KMS-11 (cell line): ENCODE results near the gene GP5.

Experiments used
- H2AFZ ChIP-seq: fragments of 200-600 bp; sonication (generic); 2 replicates; pipeline ENCODE4 v1.6.1; 2016; ENCODE audit warnings: antibody characterized with exemption, mixed run types, low read depth
- H3K27ac ChIP-seq: fragments of 200-600 bp; sonication (generic); 2 replicates; pipeline ENCODE4 v1.6.1; 2016; ENCODE audit warnings: mild to moderate bottlenecking, mixed run types
- H3K27me3 ChIP-seq: fragments of 200-600 bp; sonication (generic); 2 replicates; pipeline ENCODE4 v1.6.1; 2017; ENCODE audit warnings: mild to moderate bottlenecking, low read depth, mixed run types, moderate library complexity; ENCODE audit not compliant: insufficient read depth
- H3K36me3 ChIP-seq: fragments of 200-600 bp; sonication (generic); 2 replicates; pipeline ENCODE4 v1.6.1; 2017; ENCODE audit warnings: mild to moderate bottlenecking, mixed run types; ENCODE audit not compliant: insufficient read depth
- H3K4me1 ChIP-seq: fragments of 200-600 bp; sonication (generic); 2 replicates; pipeline ENCODE4 v1.6.1; 2016; ENCODE audit warnings: mild to moderate bottlenecking, low read depth, mixed run types; ENCODE audit not compliant: poor library complexity, severe bottlenecking
- H3K4me2 ChIP-seq: fragments of 200-600 bp; sonication (generic); 2 replicates; pipeline ENCODE4 v1.7.0; 2016; ENCODE audit warnings: mild to moderate bottlenecking, mixed run types
- H3K4me3 ChIP-seq: fragments of 200-600 bp; sonication (generic); IDR thresholded peaks from 2 replicates; pipeline ENCODE4 v1.6.1; 2017; ENCODE audit warnings: low read depth, low read length, mixed read lengths; ENCODE audit not compliant: insufficient read depth
- H3K79me2 ChIP-seq: fragments of 200-600 bp; sonication (generic); 2 replicates; pipeline ENCODE4 v1.6.1; 2016; ENCODE audit warnings: low read depth, mixed run types; ENCODE audit not compliant: insufficient read depth
- H3K9ac ChIP-seq: fragments of 200-600 bp; sonication (generic); 2 replicates; pipeline ENCODE4 v1.6.1; 2016; ENCODE audit warnings: mild to moderate bottlenecking, mixed run types
- H4K20me1 ChIP-seq: fragments of 200-600 bp; sonication (generic); 2 replicates; pipeline ENCODE4 v1.6.1; 2016; ENCODE audit warnings: mild to moderate bottlenecking, mixed run types; ENCODE audit not compliant: insufficient read depth
- TF ChIP-seq, protein P1 (sequence below): fragments of 200-600 bp; sonication (generic); conservative IDR thresholded peaks from 2 replicates; pipeline ENCODE4 v1.6.1; 2017; ENCODE audit warnings: low read depth, mild to moderate bottlenecking, antibody characterized with exemption, low read length, moderate library complexity, mixed read lengths

Gene GP5

DNA sequence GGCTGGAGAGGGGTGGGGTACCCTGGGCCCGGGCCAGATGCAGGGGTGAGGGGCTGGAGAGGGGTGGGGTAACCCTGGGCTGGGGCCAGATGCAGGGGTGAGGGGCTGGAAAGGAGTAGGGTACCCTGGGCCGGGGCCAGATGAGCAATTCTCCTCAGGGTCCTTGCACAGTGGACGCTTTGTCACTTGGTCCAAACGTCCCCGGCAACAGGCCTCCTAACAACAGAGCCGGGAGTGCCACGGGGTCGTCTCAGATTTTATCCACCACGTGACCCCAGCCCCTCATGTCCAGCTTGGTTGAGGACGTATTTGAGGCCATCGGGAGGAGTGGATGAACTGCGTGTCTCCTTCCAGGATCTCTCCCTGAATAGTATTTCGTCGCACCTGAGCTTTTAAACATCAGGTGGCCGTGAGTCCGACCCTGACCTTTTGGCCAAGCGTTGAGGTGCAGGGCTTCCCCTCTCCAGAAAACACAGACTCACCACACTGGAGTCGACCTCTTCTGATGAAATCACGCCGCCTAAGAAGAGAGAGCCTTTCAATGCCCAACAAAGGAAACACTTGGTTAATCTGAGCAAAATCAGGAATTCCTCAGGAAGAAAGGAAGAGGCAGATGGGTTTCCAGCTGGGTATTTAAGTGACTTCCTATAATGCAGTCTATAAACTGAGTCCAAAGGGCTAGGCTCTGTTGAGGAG, 16.7 kb downstream of the GP5 start:
- Histone ChIP-seq H3K9ac (no peak overlapping the region), H4K20me1 (no peaks in the 10 kb centered on the region), H3K79me2 (no peaks in the 10 kb centered on the region), H3K27me3 (no peaks in the 10 kb centered on the region), H3K4me3 (no peak overlapping the region), H3K4me1 (no peaks in the 10 kb centered on the region), H3K36me3 (no peaks in the 10 kb centered on the region), H2AFZ (no peak overlapping the region), H3K27ac (no peak overlapping the region), H3K4me2 (no peak overlapping the region)
- TF ChIP-seq, protein P1, sequence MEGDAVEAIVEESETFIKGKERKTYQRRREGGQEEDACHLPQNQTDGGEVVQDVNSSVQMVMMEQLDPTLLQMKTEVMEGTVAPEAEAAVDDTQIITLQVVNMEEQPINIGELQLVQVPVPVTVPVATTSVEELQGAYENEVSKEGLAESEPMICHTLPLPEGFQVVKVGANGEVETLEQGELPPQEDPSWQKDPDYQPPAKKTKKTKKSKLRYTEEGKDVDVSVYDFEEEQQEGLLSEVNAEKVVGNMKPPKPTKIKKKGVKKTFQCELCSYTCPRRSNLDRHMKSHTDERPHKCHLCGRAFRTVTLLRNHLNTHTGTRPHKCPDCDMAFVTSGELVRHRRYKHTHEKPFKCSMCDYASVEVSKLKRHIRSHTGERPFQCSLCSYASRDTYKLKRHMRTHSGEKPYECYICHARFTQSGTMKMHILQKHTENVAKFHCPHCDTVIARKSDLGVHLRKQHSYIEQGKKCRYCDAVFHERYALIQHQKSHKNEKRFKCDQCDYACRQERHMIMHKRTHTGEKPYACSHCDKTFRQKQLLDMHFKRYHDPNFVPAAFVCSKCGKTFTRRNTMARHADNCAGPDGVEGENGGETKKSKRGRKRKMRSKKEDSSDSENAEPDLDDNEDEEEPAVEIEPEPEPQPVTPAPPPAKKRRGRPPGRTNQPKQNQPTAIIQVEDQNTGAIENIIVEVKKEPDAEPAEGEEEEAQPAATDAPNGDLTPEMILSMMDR: no peak

DNA sequence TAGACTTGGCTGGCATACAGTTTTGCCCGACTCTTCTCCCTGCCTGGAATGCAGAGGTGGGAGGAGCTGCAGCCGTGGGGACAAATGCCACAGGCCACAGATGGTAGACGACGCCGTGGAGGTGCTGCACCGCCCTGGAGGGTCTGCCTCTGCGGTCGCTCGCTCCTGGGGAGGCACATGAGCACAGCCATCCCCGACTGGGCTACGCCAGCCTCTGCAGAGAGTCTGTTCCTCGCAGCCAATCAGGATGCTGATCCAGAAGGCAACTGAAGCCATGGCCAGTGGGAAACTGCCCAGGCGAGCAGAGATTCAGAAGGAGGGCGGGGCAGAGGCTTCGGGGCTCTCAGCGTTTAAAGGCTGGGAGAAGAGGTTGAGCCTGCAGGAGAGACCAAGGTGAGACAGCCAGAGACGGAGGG, 17.6 kb downstream of the GP5 start:
- no peak overlapping the region for H2AFZ ChIP-seq

DNA sequence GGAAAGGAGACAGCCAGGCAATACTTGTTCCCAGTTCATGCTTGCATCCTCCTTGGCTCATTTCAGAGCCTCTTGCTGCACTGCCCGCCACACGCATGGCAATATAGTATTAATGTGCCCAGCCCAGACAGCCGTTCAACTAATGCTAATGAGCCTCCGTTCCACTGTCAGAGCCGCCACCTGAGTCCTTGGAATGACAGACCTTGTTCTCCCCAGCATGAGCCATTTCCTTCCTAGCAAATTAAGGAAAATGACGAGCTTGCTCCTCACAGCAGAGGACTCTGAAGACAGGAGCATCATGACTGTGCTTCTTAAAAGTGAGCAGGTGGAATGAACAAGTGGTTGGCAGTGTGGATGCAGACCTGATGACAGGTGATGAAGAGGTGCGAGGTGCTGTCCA, 18.7 kb downstream of the GP5 start:
- no peaks in the 10 kb centered on the region for H3K4me1 ChIP-seq

More for the DNA sequence above, 17.6 kb downstream of the GP5 start:
- TF ChIP-seq, protein P1: no peak
- Histone ChIP-seq H4K20me1 (no peaks in the 10 kb centered on the region), H3K4me3 (no peak overlapping the region), H3K79me2 (no peaks in the 10 kb centered on the region), H3K4me2 (no peak overlapping the region), H3K36me3 (no peaks in the 10 kb centered on the region), H3K27ac (no peak overlapping the region), H3K4me1 (no peaks in the 10 kb centered on the region), H3K27me3 (no peaks in the 10 kb centered on the region), H3K9ac (no peak overlapping the region)

DNA sequence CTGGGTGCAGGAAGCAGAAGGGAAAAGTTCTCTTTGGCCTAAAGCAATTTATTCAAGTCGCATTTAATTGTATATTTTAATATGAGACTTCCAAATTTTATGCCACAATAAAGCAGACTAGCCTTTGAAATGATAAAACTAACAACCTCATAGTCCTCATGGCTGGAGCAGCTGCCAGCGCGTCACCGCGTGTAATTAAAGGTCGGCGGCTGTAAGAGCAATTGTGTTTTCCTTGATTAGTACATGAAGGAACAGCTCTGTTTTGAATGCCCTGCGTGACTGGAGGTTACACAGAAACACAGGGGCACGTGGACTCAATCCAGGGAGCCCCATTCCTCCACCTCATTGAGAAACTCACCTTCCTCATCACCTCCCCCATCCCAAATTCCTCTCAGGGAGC, 19.4 kb downstream of the GP5 start:
- no peak overlapping the region for H3K4me3 ChIP-seq
- H3K9ac ChIP-seq: no peak overlapping the region
- no peak overlapping the region for H3K4me2 ChIP-seq
- no peaks in the 10 kb centered on the region for H3K27me3 ChIP-seq
- no peaks in the 10 kb centered on the region for H3K4me1 ChIP-seq
- H3K36me3 ChIP-seq: no peaks in the 10 kb centered on the region
- no peak overlapping the region for H3K27ac ChIP-seq
- H3K79me2 ChIP-seq: no peaks in the 10 kb centered on the region
- TF ChIP-seq, protein P1: no peak
- H4K20me1 ChIP-seq: no peaks in the 10 kb centered on the region
- H2AFZ ChIP-seq: no peak overlapping the region

More for the DNA sequence above, 18.7 kb downstream of the GP5 start:
- H3K4me2 ChIP-seq: no peak overlapping the region
- TF ChIP-seq, protein P1: no peak
- H3K36me3 ChIP-seq: no peaks in the 10 kb centered on the region
- no peak overlapping the region for H3K27ac ChIP-seq
- no peaks in the 10 kb centered on the region for H3K79me2 ChIP-seq
- H3K4me3 ChIP-seq: no peak overlapping the region
- no peaks in the 10 kb centered on the region for H4K20me1 ChIP-seq
- H2AFZ ChIP-seq: no peak overlapping the region
- no peak overlapping the region for H3K9ac ChIP-seq
- no peaks in the 10 kb centered on the region for H3K27me3 ChIP-seq
